GM12872 (cell line): ENCODE results near the gene VWA8.

Source experiments
- TF ChIP-seq, protein P1 (sequence below): IDR thresholded peaks from 3 replicates; pipeline ENCODE4 v1.5.1; 2011; ENCODE audit warnings: low read depth, mild to moderate bottlenecking, low read length, moderate library complexity; ENCODE audit not compliant: insufficient read depth

VWA8 gene

DNA sequence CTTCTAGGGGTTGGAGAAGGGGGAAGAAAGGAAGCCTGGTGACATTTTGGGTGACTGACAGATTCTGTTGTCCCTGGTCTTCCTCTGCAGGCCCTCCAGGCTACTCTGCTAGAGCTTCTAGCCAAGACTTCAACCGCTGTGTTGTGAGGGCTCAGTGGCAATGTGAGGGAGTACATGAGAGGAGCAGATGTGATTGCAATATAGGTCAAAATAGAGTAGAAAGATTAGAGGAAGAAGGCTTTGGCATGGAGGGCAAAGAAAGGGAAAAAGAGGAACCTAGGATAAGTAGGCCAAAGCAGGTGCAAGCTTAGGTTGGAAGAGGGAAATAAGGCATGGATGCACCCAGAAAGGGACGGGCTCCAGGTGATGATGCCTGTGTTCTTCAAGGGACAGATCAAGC, 286.7 kb downstream of the VWA8 start:
- TF ChIP-seq, protein P1, sequence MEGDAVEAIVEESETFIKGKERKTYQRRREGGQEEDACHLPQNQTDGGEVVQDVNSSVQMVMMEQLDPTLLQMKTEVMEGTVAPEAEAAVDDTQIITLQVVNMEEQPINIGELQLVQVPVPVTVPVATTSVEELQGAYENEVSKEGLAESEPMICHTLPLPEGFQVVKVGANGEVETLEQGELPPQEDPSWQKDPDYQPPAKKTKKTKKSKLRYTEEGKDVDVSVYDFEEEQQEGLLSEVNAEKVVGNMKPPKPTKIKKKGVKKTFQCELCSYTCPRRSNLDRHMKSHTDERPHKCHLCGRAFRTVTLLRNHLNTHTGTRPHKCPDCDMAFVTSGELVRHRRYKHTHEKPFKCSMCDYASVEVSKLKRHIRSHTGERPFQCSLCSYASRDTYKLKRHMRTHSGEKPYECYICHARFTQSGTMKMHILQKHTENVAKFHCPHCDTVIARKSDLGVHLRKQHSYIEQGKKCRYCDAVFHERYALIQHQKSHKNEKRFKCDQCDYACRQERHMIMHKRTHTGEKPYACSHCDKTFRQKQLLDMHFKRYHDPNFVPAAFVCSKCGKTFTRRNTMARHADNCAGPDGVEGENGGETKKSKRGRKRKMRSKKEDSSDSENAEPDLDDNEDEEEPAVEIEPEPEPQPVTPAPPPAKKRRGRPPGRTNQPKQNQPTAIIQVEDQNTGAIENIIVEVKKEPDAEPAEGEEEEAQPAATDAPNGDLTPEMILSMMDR = no peak

DNA sequence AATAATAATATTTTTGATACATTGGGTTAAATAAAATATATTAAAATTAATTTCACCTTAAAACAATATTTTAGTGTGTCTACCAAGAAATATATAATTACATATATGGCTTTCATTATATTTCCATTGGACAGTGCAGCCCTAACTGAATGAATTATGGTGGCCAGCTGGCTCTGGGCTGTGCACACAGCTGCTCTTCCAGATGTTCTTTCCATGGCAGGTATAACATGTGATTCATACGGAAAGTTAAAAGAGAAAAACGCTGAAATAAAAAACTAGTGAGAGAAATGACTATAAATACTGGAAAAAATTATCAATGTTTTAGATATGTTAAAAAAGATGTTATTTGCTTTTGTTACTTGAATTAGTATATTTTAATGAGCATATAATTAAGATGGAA, 287.3 kb downstream of the VWA8 start:
- TF ChIP-seq, protein P1 = no peak

DNA sequence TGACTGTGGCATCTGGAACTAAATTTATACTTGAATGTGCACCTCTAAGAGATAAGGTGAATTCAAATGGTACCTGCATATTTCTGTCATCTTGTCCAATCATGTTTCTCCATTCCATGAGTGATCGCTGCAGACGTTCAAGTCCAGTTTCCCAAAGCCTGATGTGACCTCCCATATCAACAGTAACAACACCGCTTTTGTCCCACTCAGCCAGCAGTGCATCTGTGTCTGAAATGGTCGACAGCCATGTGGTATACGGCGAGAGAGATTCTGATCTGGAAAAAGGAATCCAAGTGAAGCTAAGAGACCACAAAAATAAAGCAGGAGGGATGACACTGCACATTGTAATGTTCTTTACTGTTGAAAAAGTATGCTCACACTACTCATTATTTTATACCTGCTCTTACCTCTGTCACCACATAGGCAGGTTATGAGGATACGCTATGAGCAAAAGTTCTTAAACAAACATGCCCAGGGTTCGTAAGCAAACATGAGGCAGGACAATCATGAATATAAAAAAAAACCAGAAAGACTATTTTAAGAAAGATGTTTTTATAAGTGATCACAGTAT, 290.0 kb downstream of the VWA8 start:
- TF ChIP-seq, protein P1 = no peak

DNA sequence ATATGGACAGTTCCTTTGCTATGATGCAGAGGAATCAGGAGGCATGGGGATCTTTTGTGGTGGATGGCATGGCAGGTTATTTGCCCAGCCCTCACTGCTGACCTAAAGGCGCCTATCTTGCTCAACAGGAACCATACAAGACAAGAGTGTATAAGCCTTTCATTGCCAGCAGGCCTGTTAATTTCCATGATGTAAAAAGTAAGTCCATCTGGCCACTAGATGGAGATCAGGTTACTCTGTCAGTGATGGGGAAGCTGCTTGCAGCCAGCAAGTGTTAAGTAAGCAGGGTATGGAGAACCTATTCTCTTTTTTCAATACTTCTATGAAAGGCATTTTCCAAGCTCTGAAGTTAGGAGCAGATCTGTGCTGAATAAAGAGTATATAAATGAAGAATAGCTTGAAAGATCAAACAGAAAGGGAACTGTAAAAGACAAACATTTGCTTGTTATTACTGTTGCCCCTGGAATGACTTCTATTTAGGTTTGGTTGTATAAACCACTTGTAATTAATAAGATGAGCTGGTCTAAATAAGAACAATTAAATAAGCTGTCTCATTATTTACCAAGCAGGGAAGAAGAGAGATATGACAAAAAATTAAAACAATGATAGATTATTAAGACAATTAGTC, 292.7 kb downstream of the VWA8 start:
- TF ChIP-seq, protein P1 = peak; percentile 80

DNA sequence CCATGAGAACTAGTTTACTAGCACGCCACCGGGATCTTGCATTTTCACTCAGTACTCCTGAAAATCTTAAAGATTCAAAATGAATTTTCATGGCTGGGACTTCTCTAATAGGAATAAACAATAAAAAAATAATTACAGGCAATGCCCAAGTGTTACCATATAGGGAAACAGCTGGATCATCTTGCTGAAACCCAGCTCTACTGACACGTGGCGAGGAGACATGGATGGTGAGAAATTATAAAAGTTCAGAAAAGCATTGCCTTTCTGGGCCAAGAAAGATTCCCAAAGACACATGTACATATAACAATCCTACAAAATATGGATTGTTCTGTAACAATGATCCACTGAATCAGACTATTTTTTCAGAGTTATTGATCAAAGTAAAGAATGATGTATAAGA, 294.3 kb downstream of the VWA8 start:
- TF ChIP-seq, protein P1 = no peak

DNA sequence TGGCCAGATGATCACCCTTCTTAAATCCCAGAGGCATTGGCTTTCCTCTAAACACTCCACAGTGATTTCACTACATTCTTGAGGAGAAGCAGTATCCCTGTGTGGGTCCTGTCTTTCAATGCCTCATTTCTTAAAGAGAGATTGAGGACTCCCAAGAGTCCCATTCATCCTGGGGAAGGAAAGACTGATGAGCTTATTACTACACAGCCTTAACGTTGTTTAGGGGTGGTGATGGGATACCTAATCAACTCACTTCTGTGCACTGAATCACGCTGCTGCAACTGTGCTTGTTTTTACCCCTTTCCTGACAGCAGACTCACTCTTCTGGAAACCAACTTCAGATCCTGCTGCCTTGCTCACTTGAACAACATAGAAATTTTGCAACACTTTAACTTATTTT, 300.5 kb downstream of the VWA8 start:
- TF ChIP-seq, protein P1 = no peak

DNA sequence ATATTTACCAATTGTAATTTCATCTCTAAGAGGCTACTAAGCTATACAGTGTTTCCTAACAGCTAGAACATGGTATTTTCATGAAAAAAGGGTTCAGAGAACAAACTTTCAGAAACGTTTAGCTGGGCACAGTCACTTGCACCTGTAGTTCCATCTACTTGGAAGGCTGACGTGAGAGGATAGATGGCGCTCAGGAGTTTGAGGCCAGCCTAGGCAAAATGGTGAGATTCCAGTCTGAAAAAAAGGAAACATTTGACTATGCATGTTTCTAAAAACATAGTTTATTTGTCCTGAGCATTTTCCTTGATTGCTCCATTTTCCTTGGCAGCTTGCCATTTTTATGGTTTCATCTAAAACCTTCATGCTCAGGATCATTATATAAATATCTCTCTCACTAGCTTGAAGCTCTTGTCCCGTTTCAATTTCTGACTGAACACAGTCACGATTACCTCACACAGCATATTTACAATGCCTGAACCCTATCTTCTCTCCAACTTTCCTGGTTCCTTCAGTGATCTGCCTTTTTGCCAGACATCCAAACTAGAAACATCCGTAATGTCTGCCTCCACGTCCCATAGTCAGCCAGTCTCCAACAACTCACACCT, 302.8 kb downstream of the VWA8 start:
- TF ChIP-seq, protein P1 = no peak
